Effector CD4-positive, alpha-beta T cell (primary cell): Measurements from ENCODE around the gene SPG11.
"Not testable (repeated sequence)": the region's sequence is repeated elsewhere in the genome, so short reads cannot be mapped to it uniquely, and the experiment has no call there.

Experiments
- DNase-seq: peaks from one replicate; pipeline ENCODE4 v3.0.0-alpha.2; 2020

Gene SPG11

GRCh38 chr15:44682211-44682610, 18.7 kb upstream of the SPG11 start:
- no peak for DNase-seq

DNA sequence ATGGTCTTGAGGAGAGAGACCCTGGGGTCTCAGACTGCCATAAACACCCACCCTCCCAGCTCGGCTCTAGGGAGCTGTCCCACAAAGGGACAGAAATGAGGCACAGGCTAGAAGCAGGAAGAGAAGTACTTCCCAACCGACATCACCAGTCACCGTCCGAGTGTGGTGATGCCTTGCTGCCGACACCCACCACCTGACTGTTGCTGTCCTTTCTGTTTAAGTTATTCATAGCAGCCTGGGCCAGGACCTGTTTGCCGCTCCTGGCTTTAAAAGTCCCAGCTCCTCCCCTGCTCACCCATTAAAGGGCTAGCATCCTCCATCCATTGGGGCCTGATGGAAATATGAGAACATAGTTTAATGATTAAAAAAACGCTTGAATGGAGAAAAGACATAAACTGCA, 13.2 kb upstream of the SPG11 start:
- DNase-seq, result no peak

DNA sequence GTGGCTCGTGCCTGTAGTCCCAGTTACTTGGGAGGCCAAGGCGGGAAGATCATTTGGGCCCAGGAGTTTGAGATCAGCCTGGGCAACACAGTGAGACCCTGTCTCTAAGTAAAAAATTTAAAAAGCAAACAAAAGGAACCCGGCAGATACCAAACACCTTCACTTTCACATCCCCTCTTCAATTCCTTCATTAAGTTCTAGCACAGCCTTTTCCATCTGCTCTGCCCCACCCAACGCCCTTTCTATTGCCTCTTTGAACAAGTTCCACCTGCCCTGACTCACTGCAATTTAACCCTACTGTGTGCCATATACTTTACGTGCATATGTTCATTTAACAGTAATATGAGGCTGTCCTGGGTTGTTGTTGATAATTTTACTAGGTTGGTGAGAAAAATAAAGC, 12.4 kb upstream of the SPG11 start:
- DNase-seq, result no peak

GRCh38 chr15:44673639-44674038, 10.2 kb upstream of the SPG11 start:
- DNase-seq, result no peak

GRCh38 chr15:44670087-44670950, 6.9 kb upstream of the SPG11 start:
- DNase-seq, result no peak

- no peak for DNase-seq
Measured at GRCh38 chr15:44668921-44669320, 5.5 kb upstream of the SPG11 start.

DNA sequence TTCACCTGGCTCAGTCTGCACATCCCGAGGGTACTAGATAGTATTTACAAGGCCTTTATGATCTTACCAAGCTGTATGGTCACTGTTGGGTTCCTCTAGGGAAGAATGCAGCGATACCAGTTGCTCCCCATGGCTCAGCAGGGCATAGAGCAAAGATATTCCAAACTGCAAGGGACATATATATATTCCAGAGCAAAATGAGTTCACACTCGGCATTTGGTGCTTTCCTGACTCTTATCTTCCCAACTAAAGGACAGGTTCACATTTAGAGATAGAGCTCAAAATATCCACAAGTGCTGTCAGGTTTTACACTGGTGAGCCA, 3.5 kb upstream of the SPG11 start:
- DNase-seq, result no peak

- DNase-seq, result no peak
Measured at GRCh38 chr15:44666210-44667038, 3.0 kb upstream of the SPG11 start.

DNA sequence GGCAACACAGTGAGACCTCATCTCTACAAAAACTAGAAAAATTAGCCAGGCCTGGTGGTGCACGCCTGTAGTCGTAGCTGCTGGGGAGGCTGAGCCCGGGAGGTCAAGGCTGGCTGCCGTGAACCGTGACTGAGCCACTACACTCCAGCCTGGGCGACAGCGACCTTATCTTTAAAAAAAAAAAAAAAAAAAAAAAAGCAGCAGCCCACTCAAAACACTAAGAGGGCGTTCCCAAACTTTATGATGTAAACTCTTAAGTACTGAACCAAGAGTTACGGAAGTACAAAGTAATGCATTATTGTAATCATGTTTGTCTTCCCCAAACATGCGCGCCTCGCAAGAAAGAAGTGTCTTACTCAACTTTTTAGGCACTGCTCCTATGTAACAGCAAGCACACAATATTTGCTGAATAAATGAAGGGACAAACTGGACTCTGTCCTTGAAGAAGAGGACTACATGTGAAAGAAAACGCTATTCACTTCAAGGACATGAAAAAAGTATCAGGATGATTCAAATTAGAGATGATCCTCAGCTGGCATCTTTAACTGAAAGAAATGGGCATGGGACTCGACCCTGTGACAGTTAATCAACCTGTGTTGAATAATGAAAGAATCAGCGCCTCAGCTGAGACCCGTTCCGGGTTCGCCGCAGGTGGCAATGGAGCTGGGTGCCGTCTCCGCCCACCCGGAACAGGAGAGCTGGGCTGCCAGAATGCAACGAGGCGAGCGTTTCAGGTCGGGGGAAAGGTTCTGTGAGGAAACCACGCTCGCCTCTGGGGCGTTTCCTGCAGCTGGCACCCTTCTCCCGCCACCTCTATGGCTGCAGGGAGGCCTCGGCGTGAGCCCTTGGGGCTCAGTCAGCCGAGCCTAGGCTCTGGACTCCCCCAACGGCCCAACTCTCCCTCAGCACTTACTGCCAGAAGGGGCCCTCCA, 718 bp downstream of the SPG11 start:
- peak; percentile 79 for DNase-seq

DNA sequence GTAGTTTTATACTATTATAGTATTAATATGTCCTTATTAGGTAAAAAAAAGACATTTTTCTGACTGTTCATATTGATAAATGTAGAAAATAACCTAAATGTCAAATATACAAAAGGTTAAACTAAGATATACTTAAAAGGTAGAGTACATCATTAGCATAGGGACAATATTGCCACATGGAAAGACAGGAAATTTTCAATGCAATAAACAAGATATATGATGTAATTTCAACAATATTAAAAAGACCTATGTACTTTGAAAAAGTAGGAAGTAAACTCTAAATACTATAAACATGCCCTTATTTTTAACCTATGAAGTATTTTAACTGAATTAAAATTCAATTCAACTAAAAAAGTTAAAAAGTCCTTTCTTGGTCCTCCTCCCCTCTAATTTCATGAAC, 1.9 kb downstream of the SPG11 start:
- no peak for DNase-seq

- DNase-seq, result no peak
Measured at GRCh38 chr15:44659056-44659455, 4.4 kb downstream of the SPG11 start.

GRCh38 chr15:44657378-44657777, 6.1 kb downstream of the SPG11 start:
- no peak for DNase-seq

GRCh38 chr15:44656913-44657312, 6.5 kb downstream of the SPG11 start:
- no peak for DNase-seq

DNA sequence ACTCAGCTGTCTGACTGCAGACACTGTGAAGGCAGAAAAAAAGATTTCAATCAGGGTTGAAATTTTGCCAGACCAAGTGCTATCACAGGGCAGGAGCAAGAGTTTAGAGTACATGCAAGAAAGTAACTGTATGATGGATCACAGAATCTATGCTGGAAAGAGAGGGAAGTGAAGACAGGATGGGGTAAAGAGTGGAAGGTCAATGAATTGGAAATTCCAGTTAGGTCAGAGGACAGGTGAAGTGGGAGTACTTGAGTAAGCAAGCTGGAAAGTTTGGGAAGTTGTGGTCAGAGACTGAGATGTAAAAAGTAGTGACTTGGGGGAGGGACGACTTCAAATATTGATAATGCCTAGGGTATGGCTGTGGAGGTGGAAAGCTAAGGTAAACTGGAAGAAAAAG, 7.2 kb downstream of the SPG11 start:
- no peak for DNase-seq

DNA sequence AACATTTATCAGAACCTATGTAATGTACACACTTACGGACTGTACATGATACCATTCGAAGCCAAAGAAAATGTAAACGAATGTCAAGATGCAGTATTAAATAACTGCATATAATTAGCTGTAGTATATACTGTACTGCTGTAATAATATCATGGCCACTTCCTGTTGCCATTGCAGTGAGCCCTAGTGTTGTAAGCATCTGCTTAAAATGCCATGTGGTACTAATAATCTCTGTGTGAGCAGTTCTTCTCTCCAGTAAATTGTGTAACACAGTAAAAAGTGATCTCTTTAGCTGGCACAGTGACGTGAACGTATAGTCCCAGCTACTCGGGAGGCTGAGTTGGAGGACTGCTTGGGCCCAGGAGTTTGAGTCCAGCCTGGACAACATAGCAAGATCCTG, 8.6 kb downstream of the SPG11 start:
- DNase-seq, result no peak

- DNase-seq, result no peak
Measured at GRCh38 chr15:44647637-44648036, 15.8 kb downstream of the SPG11 start.

GRCh38 chr15:44647036-44647435, 16.4 kb downstream of the SPG11 start:
- DNase-seq, result no peak

DNA sequence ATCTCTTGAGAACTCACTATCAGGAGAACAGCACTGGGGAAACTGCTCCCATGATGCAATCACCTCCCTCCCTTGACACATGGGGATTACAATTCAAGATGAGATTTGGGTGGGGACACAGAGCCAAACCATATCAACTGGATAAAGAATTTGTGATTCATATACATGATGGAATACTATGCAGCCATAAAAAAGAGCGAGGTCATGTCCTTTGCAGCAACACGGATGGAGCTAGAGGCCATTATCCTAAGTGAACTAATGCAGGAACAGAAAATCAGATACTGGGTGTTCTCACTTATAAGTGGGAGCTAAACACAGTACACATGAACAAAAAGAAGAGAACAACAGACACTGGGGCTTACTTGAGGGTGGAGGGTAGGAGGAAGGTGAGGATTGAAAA, 17.0 kb downstream of the SPG11 start:
- DNase-seq, result no peak

DNA sequence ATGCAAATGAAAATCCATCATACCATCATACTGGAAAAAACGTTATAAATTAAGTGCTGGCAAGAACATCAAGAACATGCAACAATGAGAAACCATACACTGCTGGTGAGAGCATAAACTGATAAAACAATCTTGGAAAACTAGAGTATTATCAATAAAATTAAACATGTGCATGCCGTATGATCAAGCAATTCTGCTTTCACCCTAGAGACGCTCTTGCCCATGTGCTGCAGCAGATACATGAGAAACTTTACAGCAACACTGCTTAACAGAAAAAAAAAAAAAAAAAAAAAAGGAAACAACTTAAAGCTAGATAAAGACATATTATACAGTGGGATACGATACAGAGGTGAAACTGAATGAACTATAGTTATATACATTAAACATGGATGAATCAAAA, 21.8 kb downstream of the SPG11 start:
- DNase-seq, result no peak

GRCh38 chr15:44636976-44637375, 26.5 kb downstream of the SPG11 start:
- DNase-seq, result no peak

DNA sequence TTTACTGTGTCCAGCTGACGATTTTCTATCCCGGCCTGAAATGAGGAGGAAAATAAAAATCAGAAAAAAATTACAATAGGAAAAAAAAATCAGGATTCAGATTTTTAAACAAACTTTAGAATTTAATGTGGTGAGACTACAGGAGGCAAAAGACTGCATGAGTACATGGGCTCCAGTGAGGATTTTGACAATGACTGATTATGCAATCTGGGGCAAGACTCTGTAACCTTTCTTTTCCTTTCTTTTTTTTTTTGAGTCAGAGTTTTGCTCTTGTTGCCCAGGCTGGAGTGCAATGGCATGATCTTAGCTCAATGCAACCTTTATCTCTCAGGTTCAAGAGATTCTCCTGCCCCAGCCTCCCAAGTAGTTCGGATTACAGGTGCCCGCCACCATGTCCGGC, 29.9 kb downstream of the SPG11 start:
- no peak for DNase-seq

DNA sequence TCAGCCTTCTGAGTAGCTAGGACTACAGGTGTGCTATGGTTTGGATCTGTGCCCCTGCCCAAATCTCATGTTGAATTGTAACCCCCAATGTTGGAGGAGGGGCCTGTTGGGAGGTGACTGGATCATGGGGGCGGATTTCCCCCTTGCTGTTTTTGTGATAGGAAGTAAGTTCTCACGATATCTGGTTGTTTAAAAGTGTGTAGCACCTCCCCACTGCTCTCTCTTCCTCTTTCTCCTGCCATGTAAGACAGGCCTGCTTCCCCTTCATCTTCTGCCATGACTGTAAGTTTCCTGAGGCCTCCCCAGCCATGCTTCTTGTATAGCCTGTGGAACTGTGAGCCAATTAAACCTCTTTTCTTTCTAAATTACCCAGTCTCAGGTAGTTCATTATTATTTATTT, 38.2 kb downstream of the SPG11 start:
- DNase-seq, result not testable (repeated sequence)

GRCh38 chr15:44623178-44623577, 40.3 kb downstream of the SPG11 start:
- no peak for DNase-seq
